Vagina (tissue), 2 donors: Measurements from ENCODE around the gene RNU7-1. TPM values are rescaled to one million over a fixed set of nuclear protein-coding genes. Genes with fewer than 3 reads are reported as not detected.

Experiments used
- DNase-seq, 2 donors: peaks; one replicate each; pipeline ENCODE4 v3.0.0-alpha.2; 2017; ENCODE audit errors: extremely low spot score in 2 of 2
- H3K27ac ChIP-seq: fragments of 200-600 bp; sonication (generic); one replicate; pipeline ENCODE4 v1.5.1; 2019
- H3K27me3 ChIP-seq: fragments of 200-600 bp; sonication (generic); one replicate; pipeline ENCODE4 v1.5.1; 2019
- H3K36me3 ChIP-seq, 2 donors: fragments of 200-600 bp; sonication (generic); one replicate each; pipeline ENCODE4 v1.5.1; 2017 to 2019
- H3K4me1 ChIP-seq: fragments of 200-600 bp; sonication (generic); one replicate; pipeline ENCODE4 v1.5.1; 2019
- H3K4me3 ChIP-seq, 2 donors: fragments of 200-600 bp; sonication (generic); 1 replicate in 1 of 2; 2 replicates in 1 of 2; pipeline ENCODE4 v1.5.1; 2016 to 2019
- H3K9me3 ChIP-seq: fragments of 200-600 bp; sonication (generic); one replicate; pipeline ENCODE4 v1.5.1; 2019
- CTCF ChIP-seq, 3 experiments: fragments of 450-650 bp in 2 of 3; fragments of 200-600 bp in 1 of 3; sonication (generic) in 1 of 3; IDR thresholded peaks; one replicate each; pipeline ENCODE4 v1.5.1; 2017 to 2019; ENCODE audit warnings: antibody characterized with exemption in 3 of 3, mild to moderate bottlenecking in 2 of 3, moderate library complexity in 2 of 3
- POLR2A ChIP-seq, 2 donors: fragments of 450-650 bp; IDR thresholded peaks; one replicate each; pipeline ENCODE4 v1.6.1; 2017; ENCODE audit warnings: antibody characterized with exemption in 2 of 2, mild to moderate bottlenecking in 2 of 2, moderate library complexity in 2 of 2
- POLR2AphosphoS5 ChIP-seq, 2 donors: sonication (generic); formaldehyde crosslinking; IDR thresholded peaks; one replicate each; pipeline ENCODE4 v1.9.0; 2017; ENCODE audit warnings: antibody characterized with exemption in 2 of 2, mild to moderate bottlenecking in 2 of 2, low read depth in 1 of 2; ENCODE audit not compliant: insufficient read depth in 1 of 2
- intact Hi-C: fragments of 100-400 bp; cut with DNase I; formaldehyde crosslinking; loops from one replicate; pipeline ENCODE4 v1.15.1; 2023
- total RNA-seq: library from RNA; depleted of rRNA; stranded (reverse); fragments of >200 nt; gene quantifications from one replicate; pipeline ENCODE4 v1.2.3, GENCODE V29; 2016

The RNU7-1 gene
- not detected for total RNA-seq

GRCh38 chr12:6943722-6944380 lies at the start of gene RNU7-1, which contains the start of gene C12orf57:
TSS of gene RNU7-1 (plus strand) at chr12:6943816.
TSS of gene C12orf57 (plus strand) at chr12:6944022. CDS start at chr12:6944122, 100 bp downstream.
- H3K36me3 ChIP-seq: no peaks in the 10 kb centered on the region
- H3K4me3 ChIP-seq: peak within 1 kb of the TSS; percentile 56 to 73
- TF ChIP-seq POLR2AphosphoS5 (IDR thresholded peaks at IDR 0.05; ENCODE audit: insufficient read depth in 1 of 2, low read depth in 1 of 2) (peak; percentile 77 to 83), POLR2A (IDR thresholded peaks at IDR 0.05) (peak in 1 of 2 donors; percentile 62), CTCF (IDR thresholded peaks at IDR 0.05) (no peak)
- peaks cover 41% of the 10 kb centered on the region for H3K4me1 ChIP-seq
- H3K27me3 ChIP-seq: no peaks in the 10 kb centered on the region
- peak within 1 kb of the TSS; percentile 95 for H3K27ac ChIP-seq
- no peak for DNase-seq
- H3K9me3 ChIP-seq: no peaks in the 10 kb centered on the region
- intact Hi-C loops: loop anchor here (5.0 kb wide), 1 partner anchor 148 kb away; the partner anchor contains the start of gene C1R

DNA sequence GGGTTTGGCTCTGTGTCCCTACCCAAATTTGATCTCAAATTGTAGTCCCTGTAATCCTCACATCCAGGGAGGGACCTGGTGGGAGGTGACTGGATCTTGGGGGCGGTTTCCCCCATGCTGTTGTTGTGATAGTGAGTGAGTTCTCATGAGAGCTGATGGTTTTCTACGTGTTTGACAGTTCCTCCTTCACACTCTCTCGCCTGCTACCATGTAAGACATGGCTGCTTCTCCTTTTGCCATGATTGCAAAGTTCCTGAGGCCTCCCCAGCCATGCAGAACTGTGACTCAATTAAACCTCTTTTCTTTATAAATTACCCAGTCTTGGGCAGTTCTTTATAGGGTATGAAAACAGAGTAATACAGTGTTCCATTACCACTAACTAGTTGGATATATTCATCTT lies 49.3 kb upstream of the RNU7-1 start:
- peaks cover 8% of the 10 kb centered on the region for H3K4me1 ChIP-seq
- TF ChIP-seq CTCF (IDR thresholded peaks at IDR 0.05): no peak
- no peak for TF ChIP-seq POLR2AphosphoS5 (IDR thresholded peaks at IDR 0.05; ENCODE audit: insufficient read depth in 1 of 2, low read depth in 1 of 2)
- no peak for TF ChIP-seq POLR2A (IDR thresholded peaks at IDR 0.05)
- intact Hi-C loops: no loop called here
- H3K9me3 ChIP-seq: no peaks in the 10 kb centered on the region
- no peaks in the 10 kb centered on the region for H3K36me3 ChIP-seq
- H3K27me3 ChIP-seq: no peaks in the 10 kb centered on the region
- no peak overlapping the region for H3K27ac ChIP-seq
- DNase-seq: no peak
- no peak overlapping the region for H3K4me3 ChIP-seq

- no peak for DNase-seq
- Histone ChIP-seq H3K36me3 (no peaks in the 10 kb centered on the region), H3K9me3 (no peaks in the 10 kb centered on the region), H3K4me3 (no peak overlapping the region), H3K27me3 (no peaks in the 10 kb centered on the region), H3K4me1 (peaks cover 1% of the 10 kb centered on the region), H3K27ac (no peak overlapping the region)
- intact Hi-C loops: no loop called here
- TF ChIP-seq CTCF (IDR thresholded peaks at IDR 0.05): no peak
- no peak for TF ChIP-seq POLR2AphosphoS5 (IDR thresholded peaks at IDR 0.05; ENCODE audit: insufficient read depth in 1 of 2, low read depth in 1 of 2)
- TF ChIP-seq POLR2A (IDR thresholded peaks at IDR 0.05): no peak
Observed at GRCh38 chr12:6896846-6897435, 46.7 kb upstream of the RNU7-1 start.

DNA sequence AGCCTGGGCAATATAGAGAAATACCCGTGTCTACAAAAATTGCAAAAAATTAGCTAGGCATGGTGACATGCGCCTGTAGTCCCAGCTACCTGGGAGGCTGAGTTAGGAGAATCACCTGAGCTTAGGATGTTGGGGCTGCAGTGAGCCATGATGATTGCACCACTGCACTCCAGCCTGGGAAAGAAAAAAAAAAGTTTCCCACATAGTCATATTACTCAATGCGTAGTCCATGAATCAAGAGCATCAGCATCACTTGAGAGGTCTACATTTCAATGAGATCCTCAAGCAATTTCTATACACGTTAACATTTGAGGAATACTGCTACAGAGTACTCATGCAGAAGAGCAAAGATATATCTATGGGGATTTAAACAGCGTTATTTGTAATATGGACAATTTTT lies 44.2 kb upstream of the RNU7-1 start:
- intact Hi-C loops: no loop called here
- Histone ChIP-seq H3K4me3 (no peak overlapping the region), H3K27ac (no peak overlapping the region), H3K4me1 (peaks cover 7% of the 10 kb centered on the region), H3K9me3 (no peaks in the 10 kb centered on the region), H3K36me3 (no peaks in the 10 kb centered on the region), H3K27me3 (no peaks in the 10 kb centered on the region)
- DNase-seq: no peak
- TF ChIP-seq CTCF (IDR thresholded peaks at IDR 0.05) (no peak), POLR2AphosphoS5 (IDR thresholded peaks at IDR 0.05; ENCODE audit: insufficient read depth in 1 of 2, low read depth in 1 of 2) (no peak), POLR2A (IDR thresholded peaks at IDR 0.05) (no peak)
